Epithelial cell of umbilical artery (primary cell): Measurements from ENCODE around the gene ALDH5A1. TPM values are rescaled to one million over a fixed set of nuclear protein-coding genes. Genes with fewer than 3 reads are reported as not detected.

ENCODE experiments used
- total RNA-seq: library from RNA; depleted of rRNA; stranded (reverse); fragments of >200 nt; gene quantifications from 2 replicates; pipeline ENCODE4 v1.2.3, GENCODE V29; 2014

The ALDH5A1 gene
- total RNA-seq = 0.30 and 0.32 TPM in 2 replicates

GRCh38 chr6:24494821-24495795 lies at the start of gene ALDH5A1:
Gene ALDH5A1, plus strand, starts transcription at chr6:24494969. Its CDS starts 28 bp downstream, at chr6:24494997.

GRCh38 chr6:24489470-24489869 lies 5.3 kb upstream of the ALDH5A1 start, which contains the start of gene GPLD1:
Gene GPLD1, minus strand, starts transcription at chr6:24489578. Its CDS starts 67 bp downstream, at chr6:24489511.

Other genes with a start within 250 kb of the ALDH5A1 start
- gene DCDC2, start 136.9 kb upstream of the ALDH5A1 start, total RNA-seq = under 0.01 and 0.15 TPM in 2 replicates
- 22.1 and 31.3 TPM in 2 replicates for gene MRS2, start 92.0 kb upstream of the ALDH5A1 start, total RNA-seq
- under 0.01 and 0.32 TPM in 2 replicates for gene GPLD1, start 5.4 kb upstream of the ALDH5A1 start, total RNA-seq
- not detected in 2 replicates for gene KIAA0319, start 151.2 kb downstream of the ALDH5A1 start, total RNA-seq
- gene TDP2, start 171.9 kb downstream of the ALDH5A1 start, total RNA-seq = 24.0 and 32.5 TPM in 2 replicates
- 6.2 and 7.5 TPM in 2 replicates for gene ACOT13, start 172.1 kb downstream of the ALDH5A1 start, total RNA-seq
- 92.6 and 140 TPM in 2 replicates for gene C6orf62, start 224.2 kb downstream of the ALDH5A1 start, total RNA-seq